ENCODE data around the gene SBF2. TPM values are rescaled to one million over a fixed set of nuclear protein-coding genes. Genes with fewer than 3 reads are reported as not detected.

Gene SBF2
- total and polyA plus RNA-seq, 8 donors: 25.7 to 62.6 (median 57.0) TPM

DNA sequence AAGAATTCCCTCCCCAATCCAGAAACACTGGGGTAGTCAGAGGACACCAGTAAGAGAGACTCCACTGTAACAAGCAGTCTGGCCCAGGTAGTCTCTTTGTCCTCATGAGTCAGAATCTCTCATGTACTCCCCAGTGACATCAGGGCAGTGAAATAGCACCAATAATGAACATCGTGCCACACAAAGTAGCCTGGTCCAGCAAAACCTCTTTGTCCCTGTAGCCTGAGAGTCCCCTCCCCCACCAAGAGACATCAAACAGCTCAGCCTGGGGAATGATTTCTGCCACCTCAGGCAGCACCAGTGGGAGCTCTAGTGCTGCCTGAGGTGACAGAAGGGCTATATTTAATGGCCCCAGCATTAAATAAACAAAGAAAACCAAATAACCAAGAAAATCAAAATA, 88.1 kb downstream of the SBF2 start:
- no peak for ATAC-seq

DNA sequence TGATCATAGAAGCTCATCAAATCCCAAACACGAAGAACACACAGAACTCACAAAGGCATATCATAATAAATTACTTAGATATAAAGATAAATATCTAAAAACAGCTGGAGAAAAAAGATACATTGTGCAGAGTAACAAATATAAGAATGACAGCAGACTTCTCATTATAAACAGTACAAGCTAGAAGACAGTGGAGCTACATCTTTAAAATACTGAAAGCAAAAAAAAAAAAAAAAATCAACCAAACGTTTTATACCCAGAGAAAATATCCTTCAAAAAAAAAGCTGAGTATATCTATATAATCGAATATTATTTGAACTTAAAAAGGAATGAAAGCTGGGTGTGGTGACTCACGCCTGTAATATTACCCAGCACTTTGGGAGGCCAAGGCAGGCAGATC, 90.0 kb downstream of the SBF2 start:
- ATAC-seq: no peak
- peaks cover 0 to 21% of the 10 kb centered on the region in 2 donors for H3K9me3 ChIP-seq
- H3K4me3 ChIP-seq: no peak overlapping the region
- intact Hi-C loops (cut with DNase I): loop anchor here in 1 of 2 donors (10.0 kb wide), 1 partner anchor 101 kb away; the partner anchor contains the start of gene ADM
- H3K36me3 ChIP-seq: no peaks in the 10 kb centered on the region
- H3K27me3 ChIP-seq: no peaks in the 10 kb centered on the region
- TF ChIP-seq, protein P1, sequence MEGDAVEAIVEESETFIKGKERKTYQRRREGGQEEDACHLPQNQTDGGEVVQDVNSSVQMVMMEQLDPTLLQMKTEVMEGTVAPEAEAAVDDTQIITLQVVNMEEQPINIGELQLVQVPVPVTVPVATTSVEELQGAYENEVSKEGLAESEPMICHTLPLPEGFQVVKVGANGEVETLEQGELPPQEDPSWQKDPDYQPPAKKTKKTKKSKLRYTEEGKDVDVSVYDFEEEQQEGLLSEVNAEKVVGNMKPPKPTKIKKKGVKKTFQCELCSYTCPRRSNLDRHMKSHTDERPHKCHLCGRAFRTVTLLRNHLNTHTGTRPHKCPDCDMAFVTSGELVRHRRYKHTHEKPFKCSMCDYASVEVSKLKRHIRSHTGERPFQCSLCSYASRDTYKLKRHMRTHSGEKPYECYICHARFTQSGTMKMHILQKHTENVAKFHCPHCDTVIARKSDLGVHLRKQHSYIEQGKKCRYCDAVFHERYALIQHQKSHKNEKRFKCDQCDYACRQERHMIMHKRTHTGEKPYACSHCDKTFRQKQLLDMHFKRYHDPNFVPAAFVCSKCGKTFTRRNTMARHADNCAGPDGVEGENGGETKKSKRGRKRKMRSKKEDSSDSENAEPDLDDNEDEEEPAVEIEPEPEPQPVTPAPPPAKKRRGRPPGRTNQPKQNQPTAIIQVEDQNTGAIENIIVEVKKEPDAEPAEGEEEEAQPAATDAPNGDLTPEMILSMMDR (IDR thresholded peaks at IDR 0.05): no peak
- no peak for DNase-seq
- H3K27ac ChIP-seq: no peak overlapping the region
- H3K4me1 ChIP-seq: peaks cover 0 to 12% of the 10 kb centered on the region in 2 donors

More for the DNA sequence above, 88.1 kb downstream of the SBF2 start:
- DNase-seq: no peak
- Histone ChIP-seq H3K4me1 (peaks cover 0 to 12% of the 10 kb centered on the region in 2 donors), H3K27me3 (no peaks in the 10 kb centered on the region), H3K9me3 (peaks cover 0 to 21% of the 10 kb centered on the region in 2 donors), H3K4me3 (no peak overlapping the region), H3K27ac (no peak overlapping the region), H3K36me3 (no peaks in the 10 kb centered on the region)
- intact Hi-C loops (cut with DNase I): loop anchor here (5.0 to 10.0 kb wide), 2 partner anchors 99 to 101 kb away; partner anchors contain the start of gene ADM (in 2 of the 2)
- TF ChIP-seq, protein P1 (IDR thresholded peaks at IDR 0.05): no peak

DNA sequence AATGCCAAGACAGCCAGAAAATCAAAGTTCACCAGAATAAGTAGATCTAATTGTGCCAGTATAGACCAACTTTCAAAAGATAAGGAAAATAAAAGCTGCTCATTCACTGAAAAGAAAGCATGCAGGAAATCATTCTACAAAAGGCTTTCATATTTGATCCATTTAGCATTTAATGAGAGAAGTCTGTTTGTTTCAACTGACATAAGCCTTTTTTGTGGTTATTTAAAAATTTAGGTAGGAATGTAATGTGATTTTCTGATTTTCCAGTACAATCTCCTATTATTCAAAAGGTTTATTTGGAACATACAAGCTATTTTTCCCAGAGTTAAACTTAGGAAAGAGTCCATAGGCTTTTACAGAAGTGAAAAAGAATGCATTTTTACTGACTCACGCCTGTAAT, 92.7 kb downstream of the SBF2 start:
- H3K4me3 ChIP-seq: no peak overlapping the region
- TF ChIP-seq, protein P1 (IDR thresholded peaks at IDR 0.05): no peak
- H3K4me1 ChIP-seq: no peaks in the 10 kb centered on the region
- no peak overlapping the region for H3K27ac ChIP-seq
- no peaks in the 10 kb centered on the region for H3K27me3 ChIP-seq
- H3K36me3 ChIP-seq: no peaks in the 10 kb centered on the region
- ATAC-seq: no peak
- intact Hi-C loops (cut with DNase I): loop anchor here in 1 of 2 donors (10.0 kb wide), 1 partner anchor 103 kb away; the partner anchor contains the start of gene ADM
- no peak for DNase-seq
- H3K9me3 ChIP-seq: peaks cover 0 to 21% of the 10 kb centered on the region in 2 donors

DNA sequence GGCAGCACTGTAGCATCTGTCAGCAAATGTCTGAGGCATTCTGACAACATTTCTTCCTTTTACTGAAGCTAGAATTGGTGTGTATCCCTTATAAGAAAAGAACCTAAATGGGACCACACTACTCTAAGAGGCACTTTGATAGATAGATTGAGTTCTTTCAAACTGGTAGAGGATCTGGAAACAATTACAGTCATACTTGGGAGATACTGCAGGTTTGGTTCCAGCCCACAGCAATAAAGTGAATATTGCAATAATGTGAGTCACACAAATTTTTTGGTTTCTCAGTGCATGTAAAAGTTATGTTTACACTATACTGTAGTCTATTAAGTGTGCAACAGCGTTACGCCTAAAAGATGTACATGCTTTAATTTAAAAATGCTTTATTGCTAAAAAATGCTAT, 96.9 kb downstream of the SBF2 start:
- intact Hi-C loops (cut with DNase I): no loop called here
- H3K27ac ChIP-seq: no peak overlapping the region

DNA sequence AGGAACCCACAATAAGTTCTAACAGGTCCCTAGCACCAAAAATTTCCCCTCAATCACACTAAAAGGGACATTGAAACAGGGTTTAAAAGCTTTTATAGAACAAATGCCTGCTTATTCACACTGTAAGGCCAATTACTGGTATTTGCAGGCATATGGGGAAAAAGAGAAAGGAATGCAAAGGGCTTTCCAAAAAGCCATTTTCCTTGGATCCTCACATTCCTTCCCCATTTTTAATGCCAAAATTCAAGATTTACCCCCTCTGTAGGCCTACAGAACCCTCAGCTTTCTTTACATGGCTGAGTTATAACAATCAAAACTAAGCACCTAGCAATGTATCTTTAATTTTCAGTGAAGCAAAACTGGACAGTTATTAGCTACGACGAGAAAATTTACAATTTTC, 102.0 kb downstream of the SBF2 start:
- H3K27ac ChIP-seq: no peak overlapping the region
- DNase-seq (no peak), ATAC-seq (no peak)
- intact Hi-C loops (cut with DNase I): no loop called here
- no peaks in the 10 kb centered on the region for H3K4me1 ChIP-seq
- no peak overlapping the region for H3K4me3 ChIP-seq
- no peaks in the 10 kb centered on the region for H3K9me3 ChIP-seq
- TF ChIP-seq, protein P1 (IDR thresholded peaks at IDR 0.05): no peak
- no peaks in the 10 kb centered on the region for H3K36me3 ChIP-seq
- H3K27me3 ChIP-seq: no peaks in the 10 kb centered on the region

More for the DNA sequence above, 96.9 kb downstream of the SBF2 start:
- ATAC-seq (no peak), DNase-seq (no peak)
- no peaks in the 10 kb centered on the region for H3K9me3 ChIP-seq
- no peaks in the 10 kb centered on the region for H3K36me3 ChIP-seq
- TF ChIP-seq, protein P1 (IDR thresholded peaks at IDR 0.05): no peak
- H3K27me3 ChIP-seq: no peaks in the 10 kb centered on the region
- H3K4me3 ChIP-seq: no peak overlapping the region
- H3K4me1 ChIP-seq: no peaks in the 10 kb centered on the region

Measured in left lung (tissue), 10 donors.